Gastrocnemius medialis (tissue), 4 donors: ENCODE results near the gene BLOC1S5. TPM values are rescaled to one million over a fixed set of nuclear protein-coding genes. Genes with fewer than 3 reads are reported as not detected.

Source experiments
- ATAC-seq, 2 donors: fragments of 150-250 bp; one replicate each; pipeline ENCODE4 v1.9.1; 2016
- DNase-seq, 2 donors: peaks; one replicate each; pipeline ENCODE4 v3.0.0-alpha.2; 2019
- H3K27ac ChIP-seq, 4 donors: fragments of 200-600 bp; sonication (generic); 1 replicate in 1 of 4; 2 replicates in 3 of 4; pipeline ENCODE4 v1.5.1; 2016 to 2018; ENCODE audit warnings: mild to moderate bottlenecking in 2 of 4, moderate library complexity in 1 of 4
- H3K27me3 ChIP-seq, 3 donors: fragments of 200-600 bp; sonication (generic) in 2 of 3; 1 replicate in 1 of 3; 2 replicates in 2 of 3; pipeline versions ENCODE4 v1.5.1 to v1.6.0; 2016 to 2019; ENCODE audit warnings: mild to moderate bottlenecking in 1 of 3, moderate library complexity in 1 of 3
- H3K36me3 ChIP-seq, 2 donors: fragments of 200-600 bp; sonication (generic) in 1 of 2; one replicate each; pipeline ENCODE4 v1.5.1; 2017 to 2018
- H3K4me1 ChIP-seq, 2 donors: fragments of 200-600 bp; sonication (generic) in 1 of 2; one replicate each; pipeline ENCODE4 v1.5.1; 2016 to 2017; ENCODE audit warnings: mild to moderate bottlenecking in 2 of 2
- H3K4me3 ChIP-seq, 4 donors: fragments of 200-600 bp; sonication (generic) in 3 of 4; 1 replicate in 1 of 4; 2 replicates in 3 of 4; pipeline ENCODE4 v1.5.1; 2016 to 2019; ENCODE audit warnings: mild to moderate bottlenecking in 2 of 4
- H3K9me3 ChIP-seq, 3 donors: fragments of 200-600 bp; sonication (generic) in 2 of 3; 1 replicate in 1 of 3; 2 replicates in 2 of 3; pipeline ENCODE4 v1.5.1; 2016 to 2019
- CTCF ChIP-seq, 5 experiments: fragments of 450-650 bp in 3 of 5; fragments of 200-600 bp in 2 of 5; sonication (generic) in 2 of 5; IDR thresholded peaks in 4 of 5; conservative IDR thresholded peaks in 1 of 5; 1 replicate in 4 of 5; 2 replicates in 1 of 5; pipeline ENCODE4 v1.5.1; 2016 to 2019; ENCODE audit warnings: antibody characterized with exemption in 5 of 5, mild to moderate bottlenecking in 3 of 5, moderate library complexity in 3 of 5
- POLR2A ChIP-seq, 2 donors: fragments of 450-650 bp; IDR thresholded peaks; one replicate each; pipeline ENCODE4 v1.6.1; 2017; ENCODE audit warnings: antibody characterized with exemption in 2 of 2, mild to moderate bottlenecking in 2 of 2, moderate library complexity in 2 of 2
- in situ Hi-C, 4 donors: fragments of 200-750 bp; cut with MboI; loops; one replicate each; pipeline versions ENCODE4 v1.15.0 to v1.8.0; 2017; ENCODE audit warnings: low sequenced_read_pairs in 4 of 4
- intact Hi-C: fragments of 100-400 bp; cut with DNase I; formaldehyde crosslinking; loops from one replicate; pipeline ENCODE4 v1.15.1; 2023; ENCODE audit warnings: low total_unique reads
- total RNA-seq, 4 donors: library from RNA; depleted of rRNA; stranded (reverse); fragments of >200 nt; gene quantifications; one replicate each; pipeline versions ENCODE4 v1.1.0 to v1.2.3, GENCODE V29; 2016

Gene BLOC1S5
- total RNA-seq, 4 donors from 2014 or later, result 5.4 to 13.6 (median 9.4) TPM

GRCh38 chr6:8065519-8065911, 1.3 kb upstream of the BLOC1S5 start:
- Histone ChIP-seq H3K9me3 (no peaks in the 10 kb centered on the region), H3K4me3 (no peak overlapping the region), H3K36me3 (no peaks in the 10 kb centered on the region), H3K27me3 (no peaks in the 10 kb centered on the region), H3K27ac (no peak overlapping the region), H3K4me1 (peaks cover 9 to 11% of the 10 kb centered on the region in 2 donors)
- no peak for DNase-seq
- ATAC-seq, result no peak
- intact Hi-C loops, result loop anchor here (2.0 to 10.0 kb wide), 3 partner anchors 19 to 369 kb away; partner anchors contain the start of genes EEF1E1 and SLC35B3
- no peak for TF ChIP-seq POLR2A (IDR thresholded peaks at IDR 0.05)
- TF ChIP-seq CTCF (IDR thresholded peaks at IDR 0.05 in 4 of 5, conservative IDR thresholded peaks at IDR 0.05 in 1 of 5), result no peak
- in situ Hi-C loops, result no loop called here

GRCh38 chr6:8064638-8065518, 689 bp upstream of the BLOC1S5 start:
- in situ Hi-C loops, result no loop called here
- ATAC-seq, result no peak
- no peak for DNase-seq
- Histone ChIP-seq H3K27ac (peak overlapping the region; percentile 82 to 90 (median 88)), H3K27me3 (no peaks in the 10 kb centered on the region), H3K9me3 (no peaks in the 10 kb centered on the region), H3K4me3 (peak overlapping the region; percentile 88 to 98 (median 92)), H3K4me1 (peaks cover 9 to 11% of the 10 kb centered on the region in 2 donors), H3K36me3 (no peaks in the 10 kb centered on the region)
- TF ChIP-seq CTCF (IDR thresholded peaks at IDR 0.05 in 4 of 5, conservative IDR thresholded peaks at IDR 0.05 in 1 of 5) (no peak), POLR2A (IDR thresholded peaks at IDR 0.05) (no peak)
- intact Hi-C loops, result loop anchor here (2.0 to 10.0 kb wide), 5 partner anchors 20 to 370 kb away; partner anchors contain the start of genes EEF1E1 and SLC35B3

- H3K27me3 ChIP-seq, result no peaks in the 10 kb centered on the region
- intact Hi-C loops (loop anchor here (5.0 to 10.0 kb wide), 3 partner anchors 156 to 373 kb away; partner anchors contain the start of gene SLC35B3), in situ Hi-C loops (no loop called here)
- TF ChIP-seq POLR2A (IDR thresholded peaks at IDR 0.05), result no peak
- TF ChIP-seq CTCF (IDR thresholded peaks at IDR 0.05 in 4 of 5, conservative IDR thresholded peaks at IDR 0.05 in 1 of 5), result no peak
- no peak overlapping the region for H3K4me3 ChIP-seq
- ATAC-seq (no peak), DNase-seq (no peak)
- H3K4me1 ChIP-seq, result peaks cover 9 to 11% of the 10 kb centered on the region in 2 donors
- no peaks in the 10 kb centered on the region for H3K9me3 ChIP-seq
- no peak overlapping the region for H3K27ac ChIP-seq
- H3K36me3 ChIP-seq, result no peaks in the 10 kb centered on the region
These were observed 2.5 kb downstream of the BLOC1S5 start for GRCh38 chr6:8061736-8062135.

- H3K36me3 ChIP-seq, result no peaks in the 10 kb centered on the region
These were observed 3.8 kb downstream of the BLOC1S5 start for GRCh38 chr6:8060346-8060745.

More at GRCh38 chr6:8060346-8060745, 3.8 kb downstream of the BLOC1S5 start:
- no peaks in the 10 kb centered on the region for H3K9me3 ChIP-seq
- no peak overlapping the region for H3K27ac ChIP-seq
- H3K27me3 ChIP-seq, result no peaks in the 10 kb centered on the region
- intact Hi-C loops, result loop anchor here (5.0 to 10.0 kb wide), 3 partner anchors 157 to 374 kb away; partner anchors contain the start of gene SLC35B3
- ATAC-seq (no peak), DNase-seq (no peak)
- in situ Hi-C loops, result no loop called here
- no peak for TF ChIP-seq POLR2A (IDR thresholded peaks at IDR 0.05)
- TF ChIP-seq CTCF (IDR thresholded peaks at IDR 0.05 in 4 of 5, conservative IDR thresholded peaks at IDR 0.05 in 1 of 5), result no peak
- peaks cover 9 to 11% of the 10 kb centered on the region in 2 donors for H3K4me1 ChIP-seq
- H3K4me3 ChIP-seq, result no peak overlapping the region
